Esophagus muscularis mucosa (tissue), 4 donors: ENCODE results near the gene PSMD13.

Source experiments
- CTCF ChIP-seq, 3 experiments: fragments of 200-600 bp in 2 of 3; fragments of 450-650 bp in 1 of 3; sonication (generic) in 2 of 3; IDR thresholded peaks; one replicate each; pipeline ENCODE4 v1.5.1; 2017 to 2019; ENCODE audit warnings: antibody characterized with exemption in 3 of 3, mild to moderate bottlenecking in 2 of 3, moderate library complexity in 1 of 3
- EP300 ChIP-seq: sonication (generic); formaldehyde crosslinking; IDR thresholded peaks from one replicate; pipeline ENCODE4 v1.6.1; 2017; ENCODE audit warnings: antibody characterized with exemption
- POLR2A ChIP-seq: fragments of 450-650 bp; IDR thresholded peaks from one replicate; pipeline ENCODE4 v1.6.1; 2017; ENCODE audit warnings: antibody characterized with exemption, moderate library complexity, mild to moderate bottlenecking, low read depth
- POLR2AphosphoS5 ChIP-seq, 2 donors: sonication (generic); formaldehyde crosslinking; IDR thresholded peaks; one replicate each; pipeline ENCODE4 v1.6.1; 2017; ENCODE audit warnings: antibody characterized with exemption in 2 of 2

- TF ChIP-seq CTCF (IDR thresholded peaks at IDR 0.05) (no peak), POLR2A (no peak), EP300 (no peak), POLR2AphosphoS5 (IDR thresholded peaks at IDR 0.05) (no peak)
These were observed 3.8 kb upstream of the PSMD13 start for GRCh38 chr11:232783-233565.
